ENCODE results near the gene ZBTB14. TPM values are rescaled to one million over a fixed set of nuclear protein-coding genes. Genes with fewer than 3 reads are reported as not detected.

The ZBTB14 gene
- total RNA-seq, 4 donors from 2014 or later = 6.9 to 34.4 (median 18.4) TPM

- Histone ChIP-seq H3K4me1 (no peaks in the 10 kb centered on the region), H3K36me3 (no peaks in the 10 kb centered on the region), H3K27me3 (no peaks in the 10 kb centered on the region), H3K9me3 (no peaks in the 10 kb centered on the region), H3K4me3 (no peak overlapping the region), H3K27ac (no peak overlapping the region)
- WGBS, 2 donors (ENCODE audit: low coverage in 1 of 2) = 77 to 87% methylated on average over 6 of the region's 6 CpGs
- no peak for TF ChIP-seq POLR2A (IDR thresholded peaks at IDR 0.05)
- TF ChIP-seq CTCF (IDR thresholded peaks at IDR 0.05) = no peak
- no peak for TF ChIP-seq EP300 (IDR thresholded peaks at IDR 0.05)
- no peak for TF ChIP-seq POLR2AphosphoS5 (IDR thresholded peaks at IDR 0.05)
- ATAC-seq = no peak
These were observed 44.4 kb downstream of the ZBTB14 start for GRCh38 chr18:5251117-5251516.

- H3K9me3 ChIP-seq = no peaks in the 10 kb centered on the region
These were observed 44.9 kb downstream of the ZBTB14 start for GRCh38 chr18:5250603-5251002.

GRCh38 chr18:5244941-5245340, 50.6 kb downstream of the ZBTB14 start:
- H3K36me3 ChIP-seq = peaks cover 0 to 48% of the 10 kb centered on the region in 2 donors
- no peak for ATAC-seq
- H3K9me3 ChIP-seq = no peaks in the 10 kb centered on the region
- peaks cover 3 to 26% (median 3%) of the 10 kb centered on the region in 3 donors for H3K4me1 ChIP-seq
- no peak overlapping the region for H3K27ac ChIP-seq
- TF ChIP-seq EP300 (IDR thresholded peaks at IDR 0.05) (no peak), POLR2A (IDR thresholded peaks at IDR 0.05) (no peak), CTCF (IDR thresholded peaks at IDR 0.05) (no peak), POLR2AphosphoS5 (IDR thresholded peaks at IDR 0.05) (no peak)
- H3K4me3 ChIP-seq = no peak overlapping the region
- no peaks in the 10 kb centered on the region for H3K27me3 ChIP-seq

More at GRCh38 chr18:5250603-5251002, 44.9 kb downstream of the ZBTB14 start:
- ATAC-seq = no peak
- Histone ChIP-seq H3K27ac (no peak overlapping the region), H3K27me3 (no peaks in the 10 kb centered on the region), H3K4me3 (no peak overlapping the region), H3K36me3 (no peaks in the 10 kb centered on the region), H3K4me1 (no peaks in the 10 kb centered on the region)
- TF ChIP-seq POLR2A (IDR thresholded peaks at IDR 0.05) (no peak), EP300 (IDR thresholded peaks at IDR 0.05) (no peak), POLR2AphosphoS5 (IDR thresholded peaks at IDR 0.05) (no peak), CTCF (IDR thresholded peaks at IDR 0.05) (no peak)

- H3K27me3 ChIP-seq = no peaks in the 10 kb centered on the region
- peaks cover 0 to 41% of the 10 kb centered on the region in 2 donors for H3K36me3 ChIP-seq
- WGBS, 2 donors (ENCODE audit: low coverage in 1 of 2) = 60 to 61% methylated on average over 4 of the region's 4 CpGs
- peaks cover 0 to under 1% (median 0%) of the 10 kb centered on the region in 3 donors for H3K9me3 ChIP-seq
- TF ChIP-seq EP300 (IDR thresholded peaks at IDR 0.05) (no peak), POLR2A (IDR thresholded peaks at IDR 0.05) (no peak), CTCF (IDR thresholded peaks at IDR 0.05) (no peak), POLR2AphosphoS5 (IDR thresholded peaks at IDR 0.05) (no peak)
- H3K4me1 ChIP-seq = peaks cover 5 to 58% (median 10%) of the 10 kb centered on the region in 3 donors
- ATAC-seq = no peak
- H3K27ac ChIP-seq = no peak overlapping the region
- H3K4me3 ChIP-seq = peak overlapping the region; percentile 77 to 94
These were observed 56.1 kb downstream of the ZBTB14 start for GRCh38 chr18:5239447-5239846.

Other genes with a start within 250 kb of the ZBTB14 start
- not detected for gene AKAIN1, start 98.5 kb downstream of the ZBTB14 start, total RNA-seq
- 10 to 100 TPM; 27.4 to 66.6 (median 43.4) TPM for gene EPB41L3, start 248.3 kb upstream of the ZBTB14 start, total RNA-seq

Data from gastroesophageal sphincter (tissue), 4 donors.